Measurements from ENCODE around the gene PDILT. TPM values are rescaled to one million over a fixed set of nuclear protein-coding genes. Genes with fewer than 3 reads are reported as not detected.

The PDILT gene
- total RNA-seq, 1 donor: not detected

DNA sequence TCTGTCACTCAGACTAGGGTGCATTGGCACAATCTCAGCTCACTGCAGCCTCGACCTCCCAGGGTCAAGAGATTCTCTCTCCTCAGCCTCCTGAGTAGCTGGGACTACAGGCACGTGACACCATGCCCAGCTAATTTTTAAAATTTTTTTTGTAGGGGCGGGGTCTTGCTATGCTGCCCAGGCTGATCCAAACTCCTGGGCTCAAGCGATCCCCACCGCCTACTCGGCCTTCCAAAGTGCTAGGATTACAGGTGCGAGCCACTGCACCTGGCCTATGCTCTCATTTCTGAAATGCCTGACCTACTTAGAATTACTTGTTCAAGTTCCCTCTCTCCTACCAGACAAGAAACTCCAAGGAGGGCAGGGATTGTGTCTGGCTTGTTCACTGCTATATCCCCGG lies 72.1 kb downstream of the PDILT start:
- H3K27me3 ChIP-seq (ENCODE audit: insufficient read depth, low read length): no peaks in the 10 kb centered on the region
- H2AFZ ChIP-seq (ENCODE audit: low read length): no peak overlapping the region
- no peaks in the 10 kb centered on the region for H4K20me1 ChIP-seq (ENCODE audit: insufficient read depth, low read length)
- no peaks in the 10 kb centered on the region for H3K9me3 ChIP-seq (ENCODE audit: low read depth, low read length)
- no peaks in the 10 kb centered on the region for H3K79me2 ChIP-seq (ENCODE audit: insufficient read depth, low read length)
- TF ChIP-seq, protein P1, sequence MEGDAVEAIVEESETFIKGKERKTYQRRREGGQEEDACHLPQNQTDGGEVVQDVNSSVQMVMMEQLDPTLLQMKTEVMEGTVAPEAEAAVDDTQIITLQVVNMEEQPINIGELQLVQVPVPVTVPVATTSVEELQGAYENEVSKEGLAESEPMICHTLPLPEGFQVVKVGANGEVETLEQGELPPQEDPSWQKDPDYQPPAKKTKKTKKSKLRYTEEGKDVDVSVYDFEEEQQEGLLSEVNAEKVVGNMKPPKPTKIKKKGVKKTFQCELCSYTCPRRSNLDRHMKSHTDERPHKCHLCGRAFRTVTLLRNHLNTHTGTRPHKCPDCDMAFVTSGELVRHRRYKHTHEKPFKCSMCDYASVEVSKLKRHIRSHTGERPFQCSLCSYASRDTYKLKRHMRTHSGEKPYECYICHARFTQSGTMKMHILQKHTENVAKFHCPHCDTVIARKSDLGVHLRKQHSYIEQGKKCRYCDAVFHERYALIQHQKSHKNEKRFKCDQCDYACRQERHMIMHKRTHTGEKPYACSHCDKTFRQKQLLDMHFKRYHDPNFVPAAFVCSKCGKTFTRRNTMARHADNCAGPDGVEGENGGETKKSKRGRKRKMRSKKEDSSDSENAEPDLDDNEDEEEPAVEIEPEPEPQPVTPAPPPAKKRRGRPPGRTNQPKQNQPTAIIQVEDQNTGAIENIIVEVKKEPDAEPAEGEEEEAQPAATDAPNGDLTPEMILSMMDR (IDR thresholded peaks at IDR 0.05; ENCODE audit: extremely low read depth, low read depth, low read length): no peak
- H3K36me3 ChIP-seq (ENCODE audit: insufficient read depth, low read length): no peaks in the 10 kb centered on the region
- H3K4me1 ChIP-seq (ENCODE audit: insufficient read depth, low read length): no peaks in the 10 kb centered on the region
- H3K4me2 ChIP-seq (ENCODE audit: insufficient read depth, low read length): no peak overlapping the region
- DNase-seq (ENCODE audit: insufficient read length, low spot score, missing footprints): no peak
- no peak overlapping the region for H3K27ac ChIP-seq (ENCODE audit: low read depth, low read length)
- H3K4me3 ChIP-seq (ENCODE audit: insufficient read depth, low read length): no peak overlapping the region

DNA sequence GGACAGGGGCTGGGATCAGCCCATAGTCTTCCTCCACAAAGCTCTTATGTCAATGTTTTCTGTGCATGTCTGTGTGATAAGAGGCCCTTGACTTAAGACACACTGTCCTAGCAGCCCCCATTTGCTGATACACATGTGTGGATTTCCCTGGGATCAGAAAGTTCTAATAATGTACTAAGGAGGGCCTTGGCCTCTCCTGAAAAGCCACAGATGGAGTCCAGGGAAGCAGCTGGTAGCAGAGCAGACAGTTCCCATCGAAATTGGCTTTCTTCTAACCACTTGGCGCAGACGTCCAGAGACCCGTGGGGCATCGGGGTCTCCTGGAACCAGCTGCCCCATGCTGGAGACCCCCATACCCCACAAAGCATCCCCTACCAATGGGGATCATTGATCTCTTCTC lies 72.9 kb downstream of the PDILT start:
- H3K4me3 ChIP-seq (ENCODE audit: insufficient read depth, low read length): no peak overlapping the region
- no peak overlapping the region for H2AFZ ChIP-seq (ENCODE audit: low read length)

DNA sequence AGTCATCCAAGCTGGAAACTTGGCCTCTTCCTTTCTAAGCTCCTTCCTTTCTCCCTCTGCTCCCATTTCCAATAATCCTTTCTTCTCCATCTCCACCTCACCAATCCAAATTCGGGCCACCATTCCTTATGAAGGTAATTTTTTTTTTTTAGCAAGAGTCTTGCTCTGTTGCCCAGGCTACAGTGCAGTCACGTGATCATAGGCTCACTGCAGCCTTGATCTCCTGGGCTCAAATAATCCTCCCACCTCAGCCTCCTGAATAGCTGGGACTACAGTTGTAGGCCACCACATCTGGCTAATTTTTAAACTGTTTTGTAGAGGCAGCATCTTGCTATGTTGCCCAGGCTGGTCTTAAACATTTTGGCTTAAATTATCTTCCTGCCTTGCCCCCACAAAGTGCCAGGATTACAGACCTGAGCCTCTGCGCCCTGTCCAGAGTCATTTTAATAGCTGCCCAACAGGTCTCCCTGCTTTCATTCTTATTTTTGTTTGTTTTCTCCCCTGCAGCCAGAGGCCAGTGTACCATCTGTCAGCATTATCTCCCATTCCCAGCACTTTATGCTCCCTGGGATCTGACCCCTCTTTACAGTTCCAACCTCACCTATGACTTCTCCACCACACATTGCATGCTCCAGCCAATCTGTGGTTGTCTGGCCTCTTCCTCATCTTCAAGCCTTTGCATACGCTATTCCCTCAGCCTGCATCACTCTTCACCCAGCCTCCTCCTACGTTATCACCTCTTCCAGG lies 75.0 kb downstream of the PDILT start:
- Histone ChIP-seq H3K79me2 (ENCODE audit: insufficient read depth, low read length) (no peaks in the 10 kb centered on the region), H4K20me1 (ENCODE audit: insufficient read depth, low read length) (no peaks in the 10 kb centered on the region), H3K4me2 (ENCODE audit: insufficient read depth, low read length) (no peak overlapping the region)

More for the DNA sequence above, 72.9 kb downstream of the PDILT start:
- Histone ChIP-seq H3K9me3 (ENCODE audit: low read depth, low read length) (no peaks in the 10 kb centered on the region), H3K36me3 (ENCODE audit: insufficient read depth, low read length) (no peaks in the 10 kb centered on the region), H3K4me1 (ENCODE audit: insufficient read depth, low read length) (no peaks in the 10 kb centered on the region), H3K4me2 (ENCODE audit: insufficient read depth, low read length) (no peak overlapping the region), H3K27me3 (ENCODE audit: insufficient read depth, low read length) (no peaks in the 10 kb centered on the region), H4K20me1 (ENCODE audit: insufficient read depth, low read length) (no peaks in the 10 kb centered on the region), H3K27ac (ENCODE audit: low read depth, low read length) (no peak overlapping the region), H3K79me2 (ENCODE audit: insufficient read depth, low read length) (no peaks in the 10 kb centered on the region)
- TF ChIP-seq, protein P1 (IDR thresholded peaks at IDR 0.05; ENCODE audit: extremely low read depth, low read depth, low read length): no peak
- DNase-seq (ENCODE audit: insufficient read length, low spot score, missing footprints): no peak

DNA sequence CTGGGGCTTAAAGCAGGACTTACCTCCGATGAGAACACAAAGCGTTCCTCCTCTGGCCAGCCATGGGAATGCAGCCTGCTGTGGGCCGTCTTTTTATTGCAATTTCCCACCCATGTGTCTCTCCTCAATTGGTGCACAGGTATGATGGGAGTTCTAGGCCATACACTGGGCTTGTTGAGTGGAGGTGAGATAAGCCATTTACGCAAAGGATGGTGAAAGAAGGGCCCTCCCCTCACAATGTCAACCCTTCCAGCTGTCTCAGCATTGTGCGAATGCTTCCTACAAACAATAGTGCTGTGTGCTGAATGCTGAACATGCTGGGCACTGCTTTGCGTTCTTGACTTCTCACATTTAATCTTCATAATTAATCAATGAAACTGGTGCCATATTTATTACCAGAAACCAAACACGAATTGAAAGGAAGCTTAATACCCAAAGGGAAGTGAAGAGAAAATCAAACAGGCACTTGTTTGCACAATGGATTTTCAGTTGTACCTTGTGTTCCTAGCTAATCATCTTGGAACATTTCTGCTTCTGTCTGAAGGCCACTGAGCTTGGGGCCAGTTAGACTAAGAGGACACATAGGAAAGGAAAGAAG lies 77.0 kb downstream of the PDILT start, which contains the start of gene GP2:
GP2 (minus strand) TSS at position 70 of the 598 bp plus-strand sequence. CDS start 1,082 bp downstream, outside the sequence.
- no peak for DNase-seq (ENCODE audit: insufficient read length, low spot score, missing footprints)
- Histone ChIP-seq H3K4me3 (ENCODE audit: insufficient read depth, low read length) (no peak within 1 kb of the TSS), H3K27me3 (ENCODE audit: insufficient read depth, low read length) (no peaks in the 10 kb centered on the region), H3K36me3 (ENCODE audit: insufficient read depth, low read length) (no peaks in the 10 kb centered on the region), H2AFZ (ENCODE audit: low read length) (no peak within 1 kb of the TSS), H4K20me1 (ENCODE audit: insufficient read depth, low read length) (no peaks in the 10 kb centered on the region), H3K27ac (ENCODE audit: low read depth, low read length) (no peak within 1 kb of the TSS), H3K9me3 (ENCODE audit: low read depth, low read length) (no peaks in the 10 kb centered on the region), H3K4me1 (ENCODE audit: insufficient read depth, low read length) (no peaks in the 10 kb centered on the region), H3K79me2 (ENCODE audit: insufficient read depth, low read length) (no peaks in the 10 kb centered on the region), H3K4me2 (ENCODE audit: insufficient read depth, low read length) (no peak within 1 kb of the TSS)
- TF ChIP-seq, protein P1 (IDR thresholded peaks at IDR 0.05; ENCODE audit: extremely low read depth, low read depth, low read length): no peak

More for the DNA sequence above, 75.0 kb downstream of the PDILT start:
- Histone ChIP-seq H3K27me3 (ENCODE audit: insufficient read depth, low read length) (no peaks in the 10 kb centered on the region), H3K36me3 (ENCODE audit: insufficient read depth, low read length) (no peaks in the 10 kb centered on the region), H3K27ac (ENCODE audit: low read depth, low read length) (no peak overlapping the region), H3K9me3 (ENCODE audit: low read depth, low read length) (no peaks in the 10 kb centered on the region), H2AFZ (ENCODE audit: low read length) (no peak overlapping the region), H3K4me1 (ENCODE audit: insufficient read depth, low read length) (no peaks in the 10 kb centered on the region), H3K4me3 (ENCODE audit: insufficient read depth, low read length) (no peak overlapping the region)
- DNase-seq (ENCODE audit: insufficient read length, low spot score, missing footprints): no peak
- TF ChIP-seq, protein P1 (IDR thresholded peaks at IDR 0.05; ENCODE audit: extremely low read depth, low read depth, low read length): no peak
